HFF-Myc (cell line): ENCODE data around the gene FBXW11.

Experiments used
- DNase-seq: peaks from one replicate; pipeline ENCODE4 v3.0.0-alpha.2; 2011; ENCODE audit warnings: low read depth; ENCODE audit errors: extremely low read depth
- H3K4me3 ChIP-seq: replicated peaks from 2 replicates; pipeline ENCODE4 v1.5.1; 2011; ENCODE audit warnings: low read depth, mild to moderate bottlenecking, control low read depth, low read length
- TF ChIP-seq, protein P1 (sequence below): IDR thresholded peaks from 2 replicates; pipeline ENCODE4 v1.5.1; 2012; ENCODE audit warnings: mild to moderate bottlenecking, low read depth, low read length, control low read depth; ENCODE audit errors: missing control alignments

The FBXW11 gene

GRCh38 chr5:171955761-171956160 lies 50.7 kb downstream of the FBXW11 start:
- no peak for DNase-seq
- H3K4me3 ChIP-seq = no peak overlapping the region
- TF ChIP-seq, protein P1, sequence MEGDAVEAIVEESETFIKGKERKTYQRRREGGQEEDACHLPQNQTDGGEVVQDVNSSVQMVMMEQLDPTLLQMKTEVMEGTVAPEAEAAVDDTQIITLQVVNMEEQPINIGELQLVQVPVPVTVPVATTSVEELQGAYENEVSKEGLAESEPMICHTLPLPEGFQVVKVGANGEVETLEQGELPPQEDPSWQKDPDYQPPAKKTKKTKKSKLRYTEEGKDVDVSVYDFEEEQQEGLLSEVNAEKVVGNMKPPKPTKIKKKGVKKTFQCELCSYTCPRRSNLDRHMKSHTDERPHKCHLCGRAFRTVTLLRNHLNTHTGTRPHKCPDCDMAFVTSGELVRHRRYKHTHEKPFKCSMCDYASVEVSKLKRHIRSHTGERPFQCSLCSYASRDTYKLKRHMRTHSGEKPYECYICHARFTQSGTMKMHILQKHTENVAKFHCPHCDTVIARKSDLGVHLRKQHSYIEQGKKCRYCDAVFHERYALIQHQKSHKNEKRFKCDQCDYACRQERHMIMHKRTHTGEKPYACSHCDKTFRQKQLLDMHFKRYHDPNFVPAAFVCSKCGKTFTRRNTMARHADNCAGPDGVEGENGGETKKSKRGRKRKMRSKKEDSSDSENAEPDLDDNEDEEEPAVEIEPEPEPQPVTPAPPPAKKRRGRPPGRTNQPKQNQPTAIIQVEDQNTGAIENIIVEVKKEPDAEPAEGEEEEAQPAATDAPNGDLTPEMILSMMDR = no peak

- DNase-seq = no peak
- no peak overlapping the region for H3K4me3 ChIP-seq
- TF ChIP-seq, protein P1 = no peak
Observed at GRCh38 chr5:171954721-171955120, 51.7 kb downstream of the FBXW11 start.

DNA sequence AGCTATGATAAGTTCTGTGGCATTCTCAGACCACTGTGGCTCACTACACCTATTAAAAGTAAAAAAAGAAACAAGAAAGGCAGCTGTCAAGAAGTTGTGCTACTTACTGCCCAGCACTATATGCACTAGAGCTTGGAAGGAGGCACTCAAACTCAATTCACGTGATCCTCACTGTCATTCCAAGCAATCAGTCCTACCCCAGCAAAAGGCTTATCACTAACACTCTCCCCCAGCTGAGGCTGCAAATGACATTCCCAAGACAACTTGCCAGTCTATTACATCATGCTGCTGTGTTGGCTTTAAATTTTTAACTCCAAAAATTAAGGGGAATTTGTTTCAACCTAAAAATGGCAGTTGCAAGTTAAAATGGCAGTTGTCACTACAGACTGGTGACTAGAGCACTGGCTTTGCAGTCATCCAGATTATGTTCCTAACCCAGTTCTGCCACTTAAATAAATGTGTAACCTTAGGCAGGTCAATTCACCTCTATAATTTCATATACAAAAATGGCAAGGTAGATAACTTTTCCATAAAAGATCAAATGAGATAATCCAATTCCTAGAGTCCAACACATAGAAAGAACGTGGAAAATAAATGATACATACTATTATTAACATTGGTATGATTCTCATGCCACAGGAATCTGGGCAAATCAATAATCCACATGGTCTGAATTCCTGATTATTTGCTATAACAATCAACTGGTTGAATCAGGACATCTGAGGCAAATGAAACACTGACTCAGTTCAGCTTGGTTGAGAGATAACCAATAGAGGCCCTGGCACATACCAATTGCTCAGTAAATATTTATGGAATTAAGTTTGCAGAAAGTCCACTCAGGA lies 52.4 kb downstream of the FBXW11 start:
- H3K4me3 ChIP-seq = no peak overlapping the region
- DNase-seq = no peak
- TF ChIP-seq, protein P1 = no peak

DNA sequence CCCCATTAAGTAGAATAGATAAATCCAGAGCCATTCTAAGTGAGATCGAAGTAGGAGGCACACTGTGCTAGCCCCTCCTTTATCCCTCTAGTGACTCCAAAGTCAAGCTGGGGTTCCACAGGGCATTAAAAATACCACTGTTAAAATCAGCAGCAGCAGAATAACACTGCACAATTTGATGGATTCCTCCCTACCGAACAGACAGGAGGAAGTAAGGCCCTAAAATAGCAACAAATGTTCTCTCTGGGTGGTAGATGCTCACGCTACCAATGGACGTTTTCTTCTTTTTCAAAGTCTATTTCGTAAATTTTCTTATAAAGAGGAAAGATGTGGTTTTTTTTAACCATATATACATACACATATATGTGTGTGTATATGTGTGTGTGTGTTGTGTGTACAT lies 54.4 kb downstream of the FBXW11 start:
- TF ChIP-seq, protein P1 = no peak
- DNase-seq = no peak
- H3K4me3 ChIP-seq = no peak overlapping the region

GRCh38 chr5:171951218-171951617 lies 55.2 kb downstream of the FBXW11 start:
- DNase-seq = no peak
- TF ChIP-seq, protein P1 = no peak
- H3K4me3 ChIP-seq = no peak overlapping the region

- TF ChIP-seq, protein P1 = peak; percentile 4
- no peak overlapping the region for H3K4me3 ChIP-seq
- DNase-seq = no peak
Observed at GRCh38 chr5:171946000-171946781, 60.2 kb downstream of the FBXW11 start.
